GDM1 (cell line): Measurements from ENCODE around the gene CDH4.

ENCODE experiments used
- DNase-seq: peaks from one replicate; lab custom pipeline; 2025; lab: John Stamatoyannopoulos, UW

CDH4 gene

DNA sequence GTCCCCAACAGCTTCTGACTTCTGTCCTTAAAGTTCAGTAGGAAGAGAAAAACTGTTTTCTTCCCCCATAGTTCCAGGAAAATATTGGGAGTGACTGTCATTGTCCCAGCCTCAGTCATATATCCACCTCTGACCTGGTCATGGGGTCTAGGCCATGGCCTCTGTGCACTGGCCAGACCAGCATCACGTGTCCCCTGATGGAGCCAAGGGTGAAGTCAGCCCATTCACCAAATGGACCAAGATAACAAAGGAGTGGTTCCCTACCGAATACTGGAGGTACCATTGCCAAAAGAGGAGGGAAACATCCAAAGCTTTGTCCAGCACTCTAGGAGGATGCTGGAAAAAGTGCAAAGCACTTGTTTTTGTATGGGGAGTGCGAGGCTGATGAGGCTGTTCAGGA is 418.2 kb downstream of the CDH4 start:
- DNase-seq = no peak

DNA sequence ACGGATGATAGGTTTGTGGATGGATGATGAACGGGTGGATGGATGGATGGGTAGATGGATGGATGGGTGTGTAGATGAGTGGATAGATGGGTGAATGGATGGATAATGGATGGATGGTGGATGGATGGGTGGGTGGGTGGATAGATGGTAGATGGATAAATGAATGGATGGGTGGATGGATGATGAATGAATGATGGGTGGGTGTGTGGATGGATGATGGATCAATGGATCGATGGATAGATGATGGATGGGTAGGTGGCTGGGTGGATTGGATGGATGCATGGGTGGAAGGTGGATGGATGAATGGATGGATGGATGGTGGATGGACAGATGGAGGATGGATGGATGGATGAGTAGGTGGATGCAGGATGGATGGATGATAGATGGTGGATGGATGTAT is 419.5 kb downstream of the CDH4 start:
- no peak for DNase-seq

DNA sequence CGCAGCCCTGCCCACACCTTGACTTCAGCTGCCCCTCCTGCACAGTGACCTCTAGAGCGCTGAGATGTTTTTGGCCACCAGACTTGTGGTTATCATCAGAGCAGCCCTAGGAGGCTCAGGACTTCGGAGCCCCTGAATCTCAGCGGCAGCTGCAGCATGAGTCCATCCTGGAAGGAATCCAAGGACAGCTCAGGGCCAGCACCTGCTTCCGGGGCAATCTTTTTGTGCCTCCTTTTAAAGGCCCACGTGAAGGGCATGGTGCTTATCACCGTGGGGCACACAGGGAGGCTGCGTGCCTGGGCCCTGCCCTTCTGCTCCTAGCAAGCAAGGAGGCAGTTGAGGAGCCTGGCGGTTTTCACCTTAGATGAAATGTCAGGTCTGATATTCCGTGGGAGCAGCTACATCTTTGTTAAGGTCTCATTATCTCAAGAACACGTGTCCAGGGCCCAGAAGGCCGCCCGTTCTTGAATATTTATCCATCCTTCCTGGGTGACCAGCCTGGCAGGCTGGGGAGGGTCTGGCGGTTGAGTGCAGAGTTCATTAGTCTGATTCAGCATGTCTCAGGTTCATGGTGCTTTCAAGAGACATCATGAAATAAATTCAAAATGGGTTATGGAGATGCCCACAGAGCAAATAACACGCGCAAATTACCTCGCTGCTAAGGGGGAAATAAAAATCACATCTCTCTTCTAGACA is 421.2 kb downstream of the CDH4 start:
- DNase-seq = no peak

DNA sequence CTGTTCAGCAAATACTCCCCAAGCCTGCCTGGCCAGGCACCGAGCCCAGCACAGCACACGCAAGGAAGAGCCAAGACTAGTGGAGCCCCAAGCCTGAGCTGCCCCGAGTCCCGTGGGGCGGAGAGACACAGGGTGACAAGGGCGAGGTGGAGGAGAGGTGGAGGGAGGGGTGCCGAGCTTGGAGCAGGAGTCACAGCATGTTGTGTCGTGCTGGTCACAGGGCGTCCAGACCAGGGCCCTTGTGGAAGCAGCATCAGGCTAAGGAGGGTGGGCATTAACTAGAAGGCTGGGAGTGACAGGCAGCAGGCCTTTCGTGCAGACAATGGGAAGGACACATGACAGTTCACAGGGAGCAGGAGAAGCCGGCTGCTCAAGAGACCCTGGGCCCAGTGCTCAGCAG is 422.1 kb downstream of the CDH4 start:
- DNase-seq = no peak

DNA sequence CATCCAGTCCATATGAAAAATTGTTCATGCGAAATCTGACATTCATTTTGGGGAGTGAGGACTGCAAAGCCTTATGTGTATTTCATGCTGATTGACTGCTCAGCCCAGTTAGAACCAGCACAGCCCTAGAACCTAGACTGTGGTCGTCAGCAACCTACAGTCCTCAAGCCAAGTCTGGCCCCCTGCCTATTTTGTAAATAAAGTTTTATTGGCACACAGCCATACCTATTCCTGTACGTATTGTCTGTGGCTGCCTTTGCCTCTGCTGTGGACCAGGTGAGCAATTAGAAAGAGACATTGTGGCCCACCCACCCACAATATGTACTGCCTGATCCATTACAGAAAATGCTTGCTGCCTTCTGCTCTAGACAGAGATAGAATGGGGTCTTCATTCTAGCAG is 422.6 kb downstream of the CDH4 start:
- no peak for DNase-seq

DNA sequence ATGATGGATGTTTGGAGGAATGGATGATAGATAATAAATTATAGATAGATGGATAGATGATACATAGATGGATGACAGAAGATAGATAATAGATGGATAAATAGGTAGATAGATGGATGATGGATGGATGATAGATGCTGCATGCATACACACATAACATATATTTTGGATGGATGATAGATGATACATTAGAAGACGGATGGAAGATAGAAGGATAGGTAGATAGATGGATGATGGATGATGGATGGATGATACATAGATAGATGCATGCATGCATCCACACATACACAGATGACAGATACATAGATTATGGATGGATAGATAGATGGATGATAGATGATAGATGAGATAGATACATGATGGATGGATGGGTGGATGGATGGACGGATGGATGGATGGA is 425.9 kb downstream of the CDH4 start:
- no peak for DNase-seq

DNA sequence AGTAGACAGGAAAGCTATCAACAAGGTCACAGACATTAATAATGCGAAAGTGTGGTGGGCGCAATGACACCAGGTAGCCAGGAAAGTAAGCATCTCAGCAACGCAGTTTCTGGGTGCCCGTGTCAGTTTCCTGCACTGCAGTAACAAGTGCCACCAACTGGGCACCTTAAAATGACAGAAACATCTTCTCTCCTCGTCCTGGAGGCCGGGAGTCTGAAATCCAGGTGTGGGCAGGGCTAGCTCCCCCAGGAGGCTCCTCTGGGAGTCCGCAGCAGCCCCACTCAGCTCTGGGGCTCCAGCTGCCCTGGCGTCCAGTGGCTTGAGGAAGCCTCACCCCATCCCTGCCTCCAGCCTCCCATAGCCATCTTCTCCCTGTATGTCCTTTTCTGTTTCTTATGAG is 426.4 kb downstream of the CDH4 start:
- DNase-seq = no peak

DNA sequence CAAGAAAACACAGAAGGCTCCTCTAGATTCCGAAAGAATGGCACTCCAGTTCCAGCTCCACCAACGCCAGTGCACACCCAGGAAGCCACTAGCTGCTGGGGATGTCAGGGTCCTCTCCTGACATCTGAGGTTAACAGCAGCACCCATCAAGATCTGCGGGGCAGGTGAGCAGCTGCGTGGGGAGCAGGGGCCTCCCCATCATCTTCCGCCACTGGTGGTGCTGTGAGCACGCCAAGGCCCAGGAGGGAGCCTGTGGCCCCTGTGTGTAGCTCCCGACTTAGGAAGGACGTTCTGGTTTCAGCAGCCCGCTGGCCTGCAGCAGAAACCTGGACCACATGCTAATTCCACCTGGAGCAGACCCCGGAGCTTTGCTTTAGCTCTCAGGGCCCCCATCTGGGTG is 427.4 kb downstream of the CDH4 start:
- DNase-seq = no peak

DNA sequence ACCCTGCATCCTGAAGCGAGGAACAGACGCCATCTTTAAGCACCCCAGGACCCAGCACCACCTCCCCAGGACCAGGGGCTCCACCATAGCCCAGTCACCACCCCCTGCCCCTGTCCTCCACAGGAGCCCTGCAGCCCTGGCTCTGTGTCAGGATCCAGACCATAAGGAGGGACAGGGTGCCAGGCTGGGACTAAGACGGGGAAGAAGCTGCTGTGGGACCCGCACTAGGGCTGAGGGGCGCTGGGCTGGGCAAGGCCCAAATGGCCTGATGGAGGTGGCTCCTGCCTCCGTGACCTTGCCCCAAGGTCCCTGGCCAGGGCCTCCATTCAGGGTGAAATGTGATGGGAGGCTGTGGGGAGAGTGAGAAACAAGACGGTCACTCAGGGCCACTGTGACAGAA is 428.0 kb downstream of the CDH4 start:
- DNase-seq = no peak

DNA sequence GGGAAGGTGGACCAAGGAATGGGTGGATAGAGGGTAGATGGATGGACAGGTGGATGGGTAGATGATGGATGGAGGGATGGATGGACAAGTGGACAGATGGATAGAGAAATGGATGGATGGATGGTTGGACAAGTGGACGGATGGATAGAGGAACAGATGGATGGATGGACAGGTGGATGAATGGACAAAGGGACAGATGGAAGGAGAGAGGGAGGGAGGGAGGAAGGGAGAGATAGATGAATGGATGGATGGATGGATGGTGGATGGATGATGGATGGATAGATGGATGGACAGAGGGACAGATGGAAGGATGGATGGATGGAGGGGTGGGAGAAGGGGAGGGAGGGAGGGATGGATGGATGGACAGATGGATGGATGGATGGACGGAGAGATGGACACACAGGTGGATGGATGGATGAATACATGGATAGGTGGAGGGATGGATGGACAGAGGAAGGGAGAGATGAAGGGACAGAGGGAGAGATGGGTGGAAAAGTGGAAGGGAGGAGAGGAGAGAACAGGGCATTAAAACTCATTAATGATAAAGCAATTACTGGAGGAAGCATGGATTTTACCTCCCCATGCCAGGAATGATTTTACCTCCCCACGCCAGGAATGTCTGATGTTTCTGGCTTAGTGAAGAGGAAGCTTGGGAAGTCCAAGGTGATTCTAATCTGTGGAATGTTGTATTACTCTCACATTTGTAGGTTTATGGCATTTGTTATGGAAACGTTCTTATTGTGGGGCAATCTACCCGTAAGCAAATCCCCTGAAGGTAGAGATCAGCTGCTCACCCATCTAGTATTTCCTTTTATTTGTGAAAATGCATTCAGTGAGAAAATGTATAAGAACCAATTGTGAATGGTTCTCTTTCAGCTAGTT is 430.3 kb downstream of the CDH4 start:
- DNase-seq = no peak

DNA sequence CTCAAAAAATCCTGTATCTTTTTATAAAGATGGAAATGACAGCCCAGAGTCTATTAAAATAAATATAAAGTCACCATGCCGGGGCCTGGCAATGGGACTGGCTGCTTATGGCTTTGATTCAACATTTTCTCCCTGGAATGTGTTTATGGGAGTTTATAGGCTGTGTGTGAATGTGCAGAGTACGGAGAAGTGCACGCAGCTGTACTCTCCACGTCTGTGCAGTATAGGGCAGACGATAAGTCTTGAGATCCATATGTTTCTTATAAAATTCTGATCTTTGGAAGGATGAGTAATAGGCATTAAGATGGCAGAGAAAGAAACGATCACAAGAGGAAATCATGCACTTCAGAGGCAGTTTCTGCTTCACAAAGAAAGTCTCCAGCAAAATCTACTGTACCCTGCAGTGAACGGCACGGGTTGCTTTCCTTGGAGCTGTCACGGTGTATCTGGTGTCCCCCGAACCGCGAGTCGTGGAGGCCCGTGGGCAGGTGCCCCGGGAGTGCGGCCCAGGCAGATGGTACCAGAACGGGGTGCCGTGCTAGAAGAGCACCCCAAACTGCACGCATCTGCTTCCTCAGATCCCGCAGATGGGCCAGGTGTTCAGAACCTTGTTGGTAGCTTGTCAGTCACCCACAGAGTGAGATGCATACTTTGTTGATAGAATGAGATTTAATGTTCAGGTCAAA is 431.1 kb downstream of the CDH4 start:
- DNase-seq = no peak

DNA sequence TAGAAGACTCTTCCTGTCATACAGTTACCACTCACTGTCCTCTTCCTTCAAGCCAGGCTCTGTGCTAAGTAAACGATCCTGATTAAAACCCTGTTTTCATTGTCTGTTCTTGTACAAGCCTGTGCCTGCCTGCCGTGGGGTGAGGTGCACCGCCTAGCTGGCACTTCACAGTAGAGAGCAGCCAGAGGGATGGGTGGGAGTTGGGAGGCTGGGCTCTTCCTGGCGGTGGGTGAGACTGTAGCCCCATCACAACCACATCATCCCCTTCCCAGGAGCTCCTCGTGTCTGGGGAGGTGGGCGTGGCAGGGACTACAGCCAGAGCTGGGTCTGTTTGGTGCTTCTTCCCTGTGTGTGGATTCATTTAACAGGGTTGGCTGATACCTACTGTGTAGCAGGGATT is 431.7 kb downstream of the CDH4 start:
- no peak for DNase-seq

DNA sequence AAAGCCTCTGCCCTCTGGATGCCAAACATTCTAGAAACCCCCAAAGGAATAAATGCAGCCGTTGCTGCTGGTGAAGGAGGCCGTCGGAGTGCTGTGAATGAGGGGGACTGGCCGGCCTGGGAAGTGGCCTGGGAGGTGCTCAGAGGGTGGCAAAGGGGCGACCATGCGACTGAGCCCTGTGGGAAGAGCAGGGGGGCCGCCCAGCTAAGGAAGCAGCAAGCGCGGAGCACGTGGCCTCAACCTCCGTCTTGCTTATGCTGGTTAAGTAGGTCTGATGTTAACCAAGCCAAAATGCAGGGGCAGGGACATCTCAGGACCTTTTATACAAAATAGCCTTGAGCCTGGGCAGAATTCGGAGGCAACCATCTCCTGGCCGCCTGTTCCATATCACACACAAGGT is 432.1 kb downstream of the CDH4 start:
- DNase-seq = no peak

DNA sequence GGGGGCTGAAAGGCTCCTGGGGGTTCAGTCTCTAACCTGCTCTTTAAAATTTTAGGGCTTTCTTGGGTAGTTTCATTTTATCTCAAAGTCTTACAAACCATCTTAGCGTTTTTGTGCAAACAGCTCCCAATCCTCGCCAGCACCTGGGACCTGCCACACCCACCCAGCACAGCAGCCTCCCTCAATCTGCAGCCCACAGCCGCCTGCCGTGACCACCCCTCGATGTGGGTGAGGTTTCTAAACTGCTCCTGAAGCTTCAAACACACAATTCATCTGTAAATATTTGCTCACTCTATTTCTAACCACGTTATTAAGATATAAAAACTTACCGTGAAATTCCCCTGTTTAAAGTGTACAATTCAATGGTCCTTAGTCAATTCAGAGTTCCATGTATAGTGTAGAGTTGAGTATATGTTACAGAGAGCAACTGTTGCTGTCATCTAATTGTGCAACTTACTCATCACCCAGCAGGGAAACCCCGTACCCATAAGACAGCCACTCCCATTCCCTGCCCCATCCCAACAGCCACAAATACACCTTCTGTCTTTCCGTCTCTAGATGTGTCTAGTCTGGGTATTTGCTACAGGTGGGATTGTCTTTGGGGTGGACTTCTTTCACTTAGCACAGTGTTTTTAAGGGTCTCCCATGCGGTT is 432.6 kb downstream of the CDH4 start:
- no peak for DNase-seq

DNA sequence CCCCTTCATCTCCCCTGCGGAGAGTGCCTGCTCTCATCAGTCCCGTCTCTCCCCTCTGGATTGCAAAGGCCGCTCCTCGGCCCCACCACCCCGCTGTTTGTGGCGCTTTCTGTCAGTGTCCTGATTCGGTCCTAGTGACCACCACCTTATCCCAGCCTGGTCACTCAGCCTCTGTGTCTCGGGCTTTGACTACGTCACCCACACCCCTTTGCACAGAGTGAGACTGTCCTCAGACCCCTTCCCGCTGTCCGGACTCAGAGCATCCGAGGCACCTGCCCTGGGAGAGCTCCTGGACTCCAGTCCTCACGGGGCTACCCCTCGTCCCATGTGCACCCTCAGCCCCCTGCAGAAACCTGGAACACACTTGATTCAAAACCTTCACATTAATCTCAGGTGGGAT is 433.4 kb downstream of the CDH4 start:
- no peak for DNase-seq

DNA sequence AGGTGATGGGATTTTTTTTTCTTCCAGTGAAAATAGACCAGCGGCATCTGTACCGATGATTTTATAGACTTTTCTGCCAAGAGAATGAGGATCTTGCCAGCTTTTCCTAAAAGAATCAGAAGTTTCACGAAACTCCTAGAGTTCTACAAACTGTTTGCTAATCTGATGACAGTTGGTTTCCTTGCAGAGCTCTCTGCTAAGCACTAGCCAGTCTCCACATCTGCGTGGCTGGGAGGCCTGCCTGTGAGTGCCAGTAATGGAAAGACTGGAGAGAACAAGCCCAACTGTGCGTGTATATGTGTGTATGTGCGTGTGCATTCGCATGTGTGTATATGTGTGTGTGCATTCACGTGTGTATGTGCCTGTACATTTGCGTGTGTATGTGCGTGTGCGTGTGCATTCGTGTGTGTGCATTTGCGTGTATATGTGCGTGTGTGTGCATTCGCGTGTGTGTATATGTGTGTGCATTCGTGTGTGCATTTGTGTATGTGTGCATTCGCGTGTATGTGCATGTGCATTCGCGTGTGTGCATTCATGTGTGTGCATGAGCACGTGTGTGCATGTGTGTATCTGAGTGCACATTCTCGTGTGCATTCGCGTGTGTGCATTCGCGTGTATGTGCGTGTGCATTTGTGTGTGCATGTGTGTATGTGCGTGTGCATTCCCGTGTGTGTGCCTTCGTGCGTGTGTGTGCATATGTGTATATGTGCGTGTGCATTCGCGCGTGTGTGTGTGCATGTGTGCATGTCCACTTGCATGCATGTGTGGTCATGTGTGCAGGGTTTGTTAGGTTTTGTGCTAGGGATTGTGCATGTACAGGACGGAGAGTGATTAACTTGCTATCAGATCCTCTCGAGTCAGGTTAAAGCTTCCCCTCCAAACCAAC is 434.2 kb downstream of the CDH4 start:
- no peak for DNase-seq

DNA sequence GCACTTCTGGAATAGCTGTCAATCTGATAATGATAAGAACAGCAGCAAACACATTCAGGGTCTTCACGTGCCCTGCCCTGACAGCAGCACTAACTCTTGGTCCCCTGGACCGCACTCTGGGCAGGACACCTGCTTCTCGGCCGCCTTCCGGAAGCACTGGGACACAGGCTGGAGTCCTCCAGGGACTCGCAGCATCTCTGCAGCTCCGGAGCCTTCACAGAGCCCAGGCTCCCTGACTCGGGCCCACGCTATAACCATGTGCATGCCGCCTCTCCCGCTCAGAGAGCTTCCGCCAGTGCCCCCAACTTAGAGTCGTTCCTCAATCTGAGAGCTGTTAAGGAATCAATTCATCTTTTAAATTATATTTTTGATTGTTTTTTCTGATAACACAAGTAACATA is 436.4 kb downstream of the CDH4 start:
- no peak for DNase-seq

DNA sequence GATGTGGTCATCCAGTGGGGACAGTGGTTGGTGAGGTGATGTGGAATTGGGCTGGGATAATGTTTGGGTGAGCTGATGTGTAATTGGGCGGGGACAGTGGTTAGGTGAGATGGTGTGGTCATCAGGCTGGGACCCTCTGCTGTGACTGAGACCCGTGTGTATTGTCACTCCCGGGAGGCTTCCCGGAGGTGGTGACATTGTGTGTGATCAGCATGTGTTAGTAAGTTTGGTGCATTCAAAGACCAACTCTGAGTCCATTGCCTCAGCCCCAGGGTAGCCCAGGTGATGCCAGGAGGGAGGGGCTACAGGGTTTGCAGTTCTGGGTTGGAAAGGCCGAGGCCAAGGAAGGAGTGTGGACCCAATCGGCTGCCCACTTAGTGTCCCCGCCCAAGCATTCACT is 438.1 kb downstream of the CDH4 start:
- no peak for DNase-seq

DNA sequence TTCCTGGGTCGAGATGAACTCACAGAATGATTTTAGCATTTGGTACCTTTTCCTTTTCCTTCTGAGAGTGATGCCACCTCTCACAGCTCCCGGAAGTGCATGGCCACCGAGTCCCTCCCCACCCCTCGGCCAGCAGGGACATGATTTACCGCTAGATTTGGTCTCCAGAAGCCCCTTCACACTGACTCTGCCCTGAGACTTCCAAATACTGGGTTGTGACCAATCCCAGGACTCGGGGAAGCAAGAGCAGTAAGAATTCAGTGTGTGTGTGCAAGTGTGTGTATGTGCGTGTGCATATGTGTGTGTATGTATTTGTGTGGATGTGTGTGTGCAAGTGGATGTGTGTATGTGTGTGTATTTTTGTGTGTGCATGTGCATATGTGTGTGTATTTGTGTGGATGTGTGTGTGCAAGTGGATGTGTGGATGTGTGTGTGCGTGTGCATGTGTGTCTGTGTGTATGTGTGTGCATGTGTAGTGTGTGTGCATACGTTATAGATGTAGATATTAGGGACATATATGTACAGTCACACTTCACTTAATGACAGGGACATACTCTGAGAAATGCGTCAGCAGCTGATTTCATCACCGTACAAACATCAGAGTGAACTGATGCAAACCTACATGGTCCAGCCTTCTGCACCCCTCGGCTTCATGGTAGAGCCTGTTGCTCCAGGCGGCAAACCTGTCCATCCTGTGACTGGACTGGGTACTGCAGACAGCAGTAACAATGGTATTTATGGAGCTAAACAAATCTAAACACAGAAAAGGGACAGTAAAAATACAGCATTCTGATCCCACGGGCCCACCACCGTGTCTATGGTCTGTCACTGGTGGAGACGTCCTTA is 439.2 kb downstream of the CDH4 start:
- no peak for DNase-seq

DNA sequence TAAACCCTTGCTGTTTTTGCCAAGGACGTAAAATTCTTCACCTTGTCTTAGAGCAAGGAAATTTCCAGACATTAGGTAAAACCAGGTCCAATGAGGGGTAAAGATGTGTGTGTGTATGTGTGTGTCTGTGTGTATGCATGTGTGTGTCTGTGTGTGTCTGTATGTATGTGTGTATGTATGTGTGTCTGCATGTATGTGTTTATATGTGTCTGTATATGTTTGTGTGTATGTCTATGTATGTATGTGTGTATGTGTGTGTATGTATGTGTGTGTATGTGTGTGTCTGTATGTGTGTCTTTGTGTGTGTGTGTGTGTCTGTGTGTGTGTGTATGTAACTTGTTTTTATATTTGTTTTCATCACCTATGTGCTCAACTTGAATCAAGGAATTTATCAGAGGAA is 439.9 kb downstream of the CDH4 start:
- DNase-seq = no peak

DNA sequence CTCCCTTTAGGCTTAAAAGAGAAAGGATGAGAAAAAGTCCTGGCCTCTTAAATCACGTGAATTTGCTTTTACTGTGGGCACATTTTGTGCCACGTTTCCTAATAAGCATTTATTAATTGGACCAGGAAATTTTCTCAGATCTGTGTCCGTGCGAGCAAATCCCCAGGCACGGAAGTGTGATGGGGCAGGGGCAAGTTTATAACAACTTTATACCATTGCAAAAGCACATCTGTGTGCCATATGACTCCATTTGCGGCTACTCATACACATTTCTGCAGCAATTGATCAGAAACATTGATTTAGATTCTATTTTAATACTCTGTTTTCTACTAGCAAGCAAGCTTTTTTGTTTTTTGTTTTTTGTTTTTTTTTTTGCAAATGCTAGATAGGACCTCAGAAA is 440.4 kb downstream of the CDH4 start:
- DNase-seq = no peak
